Keratinocyte (primary cell): ENCODE data around the gene TMEM225B.

Experiments used
- CTCF ChIP-seq, 3 experiments: IDR thresholded peaks in 1 of 3; conservative IDR thresholded peaks in 1 of 3; optimal IDR thresholded peaks in 1 of 3; 2 replicates in 2 of 3; 3 replicates in 1 of 3; pipeline versions ENCODE3 to v1.5.1; 2011; ENCODE audit warnings: low read length in 3 of 3, mild to moderate bottlenecking in 3 of 3, moderate library complexity in 2 of 3, control low read depth in 1 of 3, inconsistent platforms in 1 of 3; ENCODE audit not compliant: insufficient read depth in 2 of 3; ENCODE audit errors: extremely low read depth in 1 of 3
- EZH2 ChIP-seq: IDR thresholded peaks from one replicate; pipeline ENCODE4 v1.6.1; 2012; ENCODE audit warnings: inconsistent platforms, mild to moderate bottlenecking, low read length, moderate library complexity

- TF ChIP-seq CTCF (optimal IDR thresholded peaks at IDR 0.05 in 1 of 3, IDR thresholded peaks at IDR 0.05 in 1 of 3, conservative IDR thresholded peaks at IDR 0.05 in 1 of 3; ENCODE audit: extremely low read depth in 1 of 3, insufficient read depth in 2 of 3, low read length in 3 of 3) (no peak), EZH2 (no peak)
Observed at GRCh38 chr7:99559175-99559915, 38.7 kb upstream of the TMEM225B start.
